ENCODE data around the gene ST8SIA4. TPM values are rescaled to one million over a fixed set of nuclear protein-coding genes. Genes with fewer than 3 reads are reported as not detected.

Gene ST8SIA4
- total and polyA plus RNA-seq, 7 donors, result 0.27 to 2.5 (median 0.77) TPM

DNA sequence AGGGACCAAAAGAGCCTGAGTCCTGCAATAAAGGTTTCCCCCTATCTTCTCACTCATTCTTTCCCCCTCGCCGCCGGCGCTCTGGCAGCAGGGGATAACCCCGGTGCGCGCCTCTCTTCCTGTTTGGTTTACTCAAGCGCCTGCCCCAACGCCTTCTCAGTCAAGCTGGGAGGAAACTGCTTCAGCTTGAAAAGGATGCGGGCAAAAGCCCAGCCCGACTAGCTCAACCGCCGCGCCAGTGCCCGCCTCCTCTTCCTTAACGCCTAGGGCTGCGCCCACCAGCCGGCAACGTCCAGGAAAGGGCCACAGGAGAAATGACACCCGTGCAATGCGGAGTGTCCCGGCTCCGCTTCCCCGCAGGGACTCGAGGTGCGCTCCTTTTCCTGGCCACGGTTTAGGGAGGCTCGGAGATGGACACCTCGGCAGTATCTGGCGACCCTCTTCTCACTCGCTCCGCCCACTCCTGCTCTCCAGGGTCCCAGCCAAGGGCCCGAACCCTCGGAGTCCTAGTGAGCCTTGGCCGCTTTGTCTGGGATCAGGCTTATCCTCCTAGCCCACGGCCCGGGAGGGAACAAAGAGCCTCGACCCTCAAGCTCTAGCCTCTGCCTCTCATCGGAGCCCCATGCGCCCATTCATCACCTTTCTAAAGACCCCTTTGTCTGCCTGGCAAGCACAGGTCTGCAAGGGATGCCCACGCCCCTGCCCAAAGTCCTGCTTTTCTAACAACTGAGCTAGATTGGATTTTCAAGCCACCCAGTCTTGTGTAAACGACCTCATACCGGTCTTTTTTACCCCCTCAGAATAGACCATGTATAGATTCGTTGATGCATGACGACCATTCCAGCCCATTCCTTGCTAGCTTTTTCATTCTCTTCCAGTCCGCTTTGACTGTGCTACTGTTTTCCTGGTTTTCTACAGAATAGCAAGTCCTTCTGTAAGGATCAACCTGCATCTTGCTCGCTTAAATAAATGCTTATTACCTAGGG lies 2.0 kb downstream of the ST8SIA4 start:
- intact Hi-C loops (cut with DNase I), result no loop called here
- Histone ChIP-seq H3K27me3 (ENCODE audit: insufficient read depth in 3 of 3, low read length in 2 of 3) (peaks cover 0 to 31% (median 0%) of the 10 kb centered on the region in 3 donors), H3K36me3 (ENCODE audit: insufficient read depth in 1 of 2, low read depth in 1 of 2) (no peaks in the 10 kb centered on the region), H3K9me3 (no peaks in the 10 kb centered on the region), H3K4me3 (peak overlapping the region; percentile 66), H3K27ac (peak overlapping the region; percentile 68), H3K4me1 (no peaks in the 10 kb centered on the region)
- ATAC-seq, result peak in 3 of 4 donors; percentile 25 to 63 (median 55)
- DNase-seq, result peak; percentile 59 to 79
- WGBS, 3 donors, result 1 to 2% (median 2%) methylated on average over 46 to 47 of the region's 47 CpGs
- TF ChIP-seq, protein P1, sequence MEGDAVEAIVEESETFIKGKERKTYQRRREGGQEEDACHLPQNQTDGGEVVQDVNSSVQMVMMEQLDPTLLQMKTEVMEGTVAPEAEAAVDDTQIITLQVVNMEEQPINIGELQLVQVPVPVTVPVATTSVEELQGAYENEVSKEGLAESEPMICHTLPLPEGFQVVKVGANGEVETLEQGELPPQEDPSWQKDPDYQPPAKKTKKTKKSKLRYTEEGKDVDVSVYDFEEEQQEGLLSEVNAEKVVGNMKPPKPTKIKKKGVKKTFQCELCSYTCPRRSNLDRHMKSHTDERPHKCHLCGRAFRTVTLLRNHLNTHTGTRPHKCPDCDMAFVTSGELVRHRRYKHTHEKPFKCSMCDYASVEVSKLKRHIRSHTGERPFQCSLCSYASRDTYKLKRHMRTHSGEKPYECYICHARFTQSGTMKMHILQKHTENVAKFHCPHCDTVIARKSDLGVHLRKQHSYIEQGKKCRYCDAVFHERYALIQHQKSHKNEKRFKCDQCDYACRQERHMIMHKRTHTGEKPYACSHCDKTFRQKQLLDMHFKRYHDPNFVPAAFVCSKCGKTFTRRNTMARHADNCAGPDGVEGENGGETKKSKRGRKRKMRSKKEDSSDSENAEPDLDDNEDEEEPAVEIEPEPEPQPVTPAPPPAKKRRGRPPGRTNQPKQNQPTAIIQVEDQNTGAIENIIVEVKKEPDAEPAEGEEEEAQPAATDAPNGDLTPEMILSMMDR (IDR thresholded peaks at IDR 0.05), result no peak

DNA sequence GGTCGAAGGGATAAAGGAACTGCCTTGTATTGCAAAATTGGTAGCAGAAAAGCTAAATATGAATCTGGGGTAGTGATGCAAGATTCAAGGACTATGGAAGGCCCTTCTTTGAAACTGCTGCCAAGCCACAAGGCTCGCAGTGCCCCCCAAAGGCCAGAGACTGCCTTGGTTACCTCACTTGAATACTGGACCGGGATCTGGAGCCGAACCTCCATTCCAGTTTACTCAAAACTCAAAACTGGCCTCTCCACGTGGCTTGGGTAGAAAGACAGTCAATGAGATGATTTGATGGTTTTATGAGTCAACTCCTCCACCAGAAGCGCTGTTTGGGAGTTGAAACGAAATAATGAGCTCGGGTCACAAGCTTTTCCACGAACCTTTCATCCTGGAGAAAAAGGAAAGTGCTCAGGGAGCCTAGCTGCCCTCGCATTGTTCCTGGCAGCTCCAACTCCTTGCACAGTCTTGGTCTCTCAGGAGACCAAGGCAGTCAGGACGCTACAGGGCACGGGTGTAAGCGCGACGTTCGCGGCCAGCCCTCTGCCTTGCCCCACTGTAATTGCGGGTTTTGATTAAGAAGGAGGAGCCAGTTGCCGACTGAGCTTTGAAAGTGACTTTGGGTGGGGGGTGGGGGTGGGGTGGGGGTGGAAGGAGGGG lies 2.8 kb downstream of the ST8SIA4 start:
- peak overlapping the region; percentile 66 for H3K4me3 ChIP-seq
- intact Hi-C loops (cut with DNase I), result no loop called here
- DNase-seq (peak; percentile 27 to 56), ATAC-seq (peak in 3 of 4 donors; percentile 6 to 19 (median 15))
- H3K9me3 ChIP-seq, result no peaks in the 10 kb centered on the region
- peak overlapping the region; percentile 46 for H3K27ac ChIP-seq
- no peaks in the 10 kb centered on the region for H3K4me1 ChIP-seq
- TF ChIP-seq, protein P1 (IDR thresholded peaks at IDR 0.05), result peak; percentile 16
- WGBS, 3 donors, result 6 to 7% (median 7%) methylated on average over 19 of the region's 19 CpGs
- H3K36me3 ChIP-seq (ENCODE audit: insufficient read depth in 1 of 2, low read depth in 1 of 2), result no peaks in the 10 kb centered on the region
- H3K27me3 ChIP-seq (ENCODE audit: insufficient read depth in 3 of 3, low read length in 2 of 3), result peaks cover 0 to 31% (median 0%) of the 10 kb centered on the region in 3 donors

DNA sequence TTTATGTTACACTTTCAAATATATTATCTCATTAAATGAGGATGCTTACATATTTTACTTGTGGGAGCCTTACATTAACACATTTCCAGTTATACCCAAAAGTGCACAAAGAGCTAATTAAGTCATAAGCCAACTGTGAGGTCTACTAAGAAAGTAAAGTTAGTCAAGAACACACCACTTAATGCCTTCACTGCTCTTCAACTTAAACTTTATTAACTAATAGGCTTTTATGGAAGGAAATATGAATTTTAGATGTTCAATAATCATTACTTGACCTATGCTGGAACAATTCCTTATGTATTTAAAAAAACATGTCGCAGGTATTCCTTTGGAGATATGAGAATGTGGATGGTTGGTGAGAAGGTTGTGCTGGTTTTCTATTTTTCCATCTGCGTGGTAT lies 3.4 kb downstream of the ST8SIA4 start:
- Histone ChIP-seq H3K4me3 (peak overlapping the region; percentile 66), H3K4me1 (no peaks in the 10 kb centered on the region), H3K9me3 (no peaks in the 10 kb centered on the region), H3K36me3 (ENCODE audit: insufficient read depth in 1 of 2, low read depth in 1 of 2) (no peaks in the 10 kb centered on the region), H3K27ac (peak overlapping the region; percentile 46), H3K27me3 (ENCODE audit: insufficient read depth in 3 of 3, low read length in 2 of 3) (peaks cover 0 to 31% (median 0%) of the 10 kb centered on the region in 3 donors)
- DNase-seq (no peak), ATAC-seq (no peak)
- WGBS, 3 donors, result 93 to 95% (median 95%) methylated on average over 2 of the region's 2 CpGs
- intact Hi-C loops (cut with DNase I), result no loop called here
- TF ChIP-seq, protein P1 (IDR thresholded peaks at IDR 0.05), result no peak

DNA sequence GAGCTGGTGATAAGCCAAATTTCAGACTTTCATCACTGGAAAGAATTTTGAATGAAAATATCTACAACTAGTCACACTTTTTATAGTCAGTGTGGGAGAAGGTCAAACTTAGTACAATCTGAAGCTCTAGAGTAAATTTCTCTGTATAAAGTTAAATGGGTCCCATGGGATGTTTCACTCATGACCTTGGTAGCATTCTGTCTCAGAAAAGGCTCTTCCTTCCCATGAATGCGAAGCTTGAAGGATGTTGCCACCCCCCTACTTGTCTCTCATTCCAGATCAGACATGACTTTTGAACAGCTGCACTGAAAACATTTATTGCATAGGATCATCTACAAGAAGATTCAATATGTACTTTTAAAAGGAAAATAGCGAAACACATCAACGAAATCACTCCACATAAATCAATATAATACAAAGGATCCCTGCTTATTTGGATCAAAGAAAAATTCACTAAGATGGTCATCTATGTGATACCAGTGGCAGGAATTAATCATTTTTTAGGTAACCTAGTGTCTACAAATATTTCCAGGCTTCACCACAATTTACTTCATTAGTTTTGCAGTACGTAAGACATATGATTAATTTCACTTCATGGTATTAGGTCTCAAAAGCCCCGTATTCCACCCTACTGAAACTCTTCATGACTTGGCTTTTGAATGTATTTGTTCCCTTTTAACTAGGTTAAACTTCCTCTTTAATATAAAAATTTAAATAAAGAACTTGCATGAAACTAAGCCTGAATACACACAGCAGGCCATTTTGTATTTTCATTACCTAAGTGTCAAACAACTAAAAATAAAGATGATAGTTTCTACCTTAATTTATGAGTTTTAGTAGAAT lies 4.4 kb downstream of the ST8SIA4 start:
- peaks cover 0 to 26% (median 0%) of the 10 kb centered on the region in 3 donors for H3K27me3 ChIP-seq (ENCODE audit: insufficient read depth in 3 of 3, low read length in 2 of 3)
- intact Hi-C loops (cut with DNase I), result no loop called here
- no peaks in the 10 kb centered on the region for H3K36me3 ChIP-seq (ENCODE audit: insufficient read depth in 1 of 2, low read depth in 1 of 2)
- no peaks in the 10 kb centered on the region for H3K9me3 ChIP-seq
- H3K27ac ChIP-seq, result no peak overlapping the region
- H3K4me1 ChIP-seq, result no peaks in the 10 kb centered on the region
- no peak overlapping the region for H3K4me3 ChIP-seq
- 75 to 76% (median 75%) methylated on average over 5 of the region's 5 CpGs for WGBS, 3 donors
- ATAC-seq (no peak), DNase-seq (no peak)
- TF ChIP-seq, protein P1 (IDR thresholded peaks at IDR 0.05), result no peak

Data from psoas muscle (tissue), 8 donors.